DND-41 (cell line): ENCODE measurements around the gene TBC1D4.

ENCODE experiments used
- CTCF ChIP-seq: IDR thresholded peaks from 2 replicates; pipeline ENCODE4 v1.5.1; 2012; ENCODE audit warnings: borderline replicate concordance, low read length, moderate library complexity, mild to moderate bottlenecking; ENCODE audit not compliant: poor library complexity, severe bottlenecking; ENCODE audit errors: extremely low read depth
- EZH2 ChIP-seq: IDR thresholded peaks from 3 replicates; pipeline ENCODE4 v1.6.1; 2012; ENCODE audit warnings: borderline replicate concordance, low read depth, mild to moderate bottlenecking, moderate library complexity, low read length, inconsistent platforms; ENCODE audit not compliant: severe bottlenecking

GRCh38 chr13:75505327-75505726 is 23.4 kb upstream of the TBC1D4 start:
- TF ChIP-seq CTCF (no peak), EZH2 (no peak)
